ENCODE results near the gene LHX6.

The LHX6 gene

GRCh38 chr9:122214507-122214906, 14.2 kb downstream of the LHX6 start:
- Histone ChIP-seq H3K9me2 (replicated peaks; ENCODE audit: insufficient read depth, low read length) (no peaks in the 10 kb centered on the region), H3K4me3 (ENCODE audit: low read length) (no peak overlapping the region), H3K79me2 (ENCODE audit: low read length) (no peaks in the 10 kb centered on the region), H4K20me1 (ENCODE audit: insufficient read depth, low read length) (no peaks in the 10 kb centered on the region), H2AFZ (ENCODE audit: low read length) (no peak overlapping the region), H3F3A (ENCODE audit: insufficient read depth, low read length) (no peaks in the 10 kb centered on the region), H3K27me3 (replicated peaks; ENCODE audit: insufficient read depth, low read length) (peaks cover 38% of the 10 kb centered on the region), H3K4me1 (ENCODE audit: low read length) (no peaks in the 10 kb centered on the region), H3K4me2 (ENCODE audit: low read depth, low read length) (no peak overlapping the region), H3K9ac (ENCODE audit: low read length) (no peak overlapping the region), H3K27ac (ENCODE audit: low read length) (no peak overlapping the region), H3K9me3 (replicated peaks; ENCODE audit: insufficient read depth, low read length) (no peaks in the 10 kb centered on the region), H3K36me3 (replicated peaks; ENCODE audit: insufficient read depth, low read length) (no peaks in the 10 kb centered on the region)
- DNase-seq: no peak
- TF ChIP-seq EZH2 (optimal IDR thresholded peaks at IDR 0.05; ENCODE audit: low read depth, low read length) (no peak), CTCF (IDR thresholded peaks at IDR 0.05; ENCODE audit: low read length) (no peak), EZH2phosphoT487 (IDR thresholded peaks at IDR 0.05; ENCODE audit: low read length) (no peak)

- Histone ChIP-seq H3K9me3 (replicated peaks; ENCODE audit: insufficient read depth, low read length) (no peaks in the 10 kb centered on the region), H2AFZ (ENCODE audit: low read length) (no peak overlapping the region), H3K9me2 (replicated peaks; ENCODE audit: insufficient read depth, low read length) (no peaks in the 10 kb centered on the region), H3K4me3 (ENCODE audit: low read length) (no peak overlapping the region), H4K20me1 (ENCODE audit: insufficient read depth, low read length) (no peaks in the 10 kb centered on the region), H3K9ac (ENCODE audit: low read length) (no peak overlapping the region), H3K4me2 (ENCODE audit: low read depth, low read length) (peak overlapping the region; percentile 34), H3K4me1 (ENCODE audit: low read length) (no peaks in the 10 kb centered on the region), H3K79me2 (ENCODE audit: low read length) (no peaks in the 10 kb centered on the region), H3F3A (ENCODE audit: insufficient read depth, low read length) (no peaks in the 10 kb centered on the region), H3K27me3 (replicated peaks; ENCODE audit: insufficient read depth, low read length) (peaks cover 31% of the 10 kb centered on the region), H3K36me3 (replicated peaks; ENCODE audit: insufficient read depth, low read length) (no peaks in the 10 kb centered on the region), H3K27ac (ENCODE audit: low read length) (no peak overlapping the region)
- no peak for TF ChIP-seq EZH2 (optimal IDR thresholded peaks at IDR 0.05; ENCODE audit: low read depth, low read length)
- TF ChIP-seq CTCF (IDR thresholded peaks at IDR 0.05; ENCODE audit: low read length): no peak
- TF ChIP-seq EZH2phosphoT487 (IDR thresholded peaks at IDR 0.05; ENCODE audit: low read length): no peak
- DNase-seq: peak; percentile 71
Measured at GRCh38 chr9:122213589-122214413, 15.0 kb downstream of the LHX6 start.

- Histone ChIP-seq H3K4me3 (ENCODE audit: low read length) (no peak overlapping the region), H2AFZ (ENCODE audit: low read length) (no peak overlapping the region), H3K4me1 (ENCODE audit: low read length) (no peaks in the 10 kb centered on the region), H3F3A (ENCODE audit: insufficient read depth, low read length) (no peaks in the 10 kb centered on the region), H4K20me1 (ENCODE audit: insufficient read depth, low read length) (no peaks in the 10 kb centered on the region), H3K9me2 (replicated peaks; ENCODE audit: insufficient read depth, low read length) (no peaks in the 10 kb centered on the region), H3K27me3 (replicated peaks; ENCODE audit: insufficient read depth, low read length) (peaks cover 25% of the 10 kb centered on the region), H3K36me3 (replicated peaks; ENCODE audit: insufficient read depth, low read length) (no peaks in the 10 kb centered on the region), H3K9me3 (replicated peaks; ENCODE audit: insufficient read depth, low read length) (no peaks in the 10 kb centered on the region), H3K9ac (ENCODE audit: low read length) (no peak overlapping the region), H3K79me2 (ENCODE audit: low read length) (no peaks in the 10 kb centered on the region), H3K27ac (ENCODE audit: low read length) (no peak overlapping the region), H3K4me2 (ENCODE audit: low read depth, low read length) (peak overlapping the region; percentile 34)
- TF ChIP-seq EZH2 (optimal IDR thresholded peaks at IDR 0.05; ENCODE audit: low read depth, low read length): no peak
- no peak for TF ChIP-seq CTCF (IDR thresholded peaks at IDR 0.05; ENCODE audit: low read length)
- TF ChIP-seq EZH2phosphoT487 (IDR thresholded peaks at IDR 0.05; ENCODE audit: low read length): no peak
- DNase-seq: no peak
Measured at GRCh38 chr9:122213102-122213588, 15.6 kb downstream of the LHX6 start.

All from MM.1S (cell line).